ENCODE data around the gene CEP104. TPM values are rescaled to one million over a fixed set of nuclear protein-coding genes. Genes with fewer than 3 reads are reported as not detected.
A peak's percentile ranks its signal among the peaks of the same experiment; 100 is the strongest.
"Not testable (repeated sequence)": the region's sequence is repeated elsewhere in the genome, so short reads cannot be mapped to it uniquely, and the experiment has no call there.

CEP104 gene
- polyA plus RNA-seq, 1 donor, result 51.5 TPM

- DNase-seq, result not testable (repeated sequence)
These were observed 56.2 kb downstream of the CEP104 start for GRCh38 chr1:3800795-3801194.

GRCh38 chr1:3799976-3800685 is 56.9 kb downstream of the CEP104 start:
- no peak for DNase-seq

- peak; percentile 91 for DNase-seq
These were observed 60.6 kb downstream of the CEP104 start, which contains the start of gene LRRC47 for GRCh38 chr1:3796215-3797061. LRRC47 (minus strand) TSS chr1:3796498; CDS start chr1:3796476, 22 bp downstream.

GRCh38 chr1:3795453-3796214 is 61.4 kb downstream of the CEP104 start:
- no peak for DNase-seq

GRCh38 chr1:3790952-3791351 is 66.1 kb downstream of the CEP104 start:
- DNase-seq, result no peak

- no peak for DNase-seq
These were observed 66.5 kb downstream of the CEP104 start for GRCh38 chr1:3790500-3790923.

GRCh38 chr1:3789421-3790300 is 67.3 kb downstream of the CEP104 start:
- DNase-seq, result no peak

- DNase-seq, result no peak
These were observed 68.1 kb downstream of the CEP104 start for GRCh38 chr1:3788756-3789420.

GRCh38 chr1:3787745-3788605 is 69.0 kb downstream of the CEP104 start:
- DNase-seq, result no peak

GRCh38 chr1:3787349-3787715 is 69.7 kb downstream of the CEP104 start:
- DNase-seq, result no peak

GRCh38 chr1:3786468-3787348 is 70.3 kb downstream of the CEP104 start:
- no peak for DNase-seq

GRCh38 chr1:3785456-3786157 is 71.4 kb downstream of the CEP104 start:
- DNase-seq, result no peak

GRCh38 chr1:3785045-3785444 is 72.0 kb downstream of the CEP104 start:
- no peak for DNase-seq

- DNase-seq, result no peak
These were observed 73.1 kb downstream of the CEP104 start for GRCh38 chr1:3783651-3784474.

GRCh38 chr1:3780901-3781300 is 76.1 kb downstream of the CEP104 start:
- no peak for DNase-seq

GRCh38 chr1:3779912-3780416 is 77.0 kb downstream of the CEP104 start:
- DNase-seq, result no peak

GRCh38 chr1:3779265-3779911 is 77.6 kb downstream of the CEP104 start:
- no peak for DNase-seq
